Bronchial epithelial cell (primary cell): ENCODE measurements around the gene ISY1. TPM values are rescaled to one million over a fixed set of nuclear protein-coding genes. Genes with fewer than 3 reads are reported as not detected.
"Not testable (repeated sequence)": the region's sequence is repeated elsewhere in the genome, so short reads cannot be mapped to it uniquely, and the experiment has no call there.

Experiments used
- DNase-seq: peaks from one replicate; pipeline ENCODE4 v3.0.0-alpha.2; 2010; ENCODE audit warnings: low read depth
- FAIRE-seq: peaks from 2 replicates; lab custom pipeline; 2011; peaks lifted over from hg19 to GRCh38; lab: Jason Lieb, UNC
- H3K27me3 ChIP-seq: 2 replicates; pipeline ENCODE4 v1.5.1; 2011; ENCODE audit warnings: low read length; ENCODE audit not compliant: control insufficient read depth, insufficient read depth
- H3K36me3 ChIP-seq: 2 replicates; pipeline ENCODE4 v1.5.1; 2011; ENCODE audit warnings: low read length; ENCODE audit not compliant: control insufficient read depth, insufficient read depth
- H3K4me3 ChIP-seq: 2 replicates; pipeline ENCODE4 v1.5.1; 2011; ENCODE audit warnings: mild to moderate bottlenecking, low read depth, low read length, control low read depth
- CTCF ChIP-seq: IDR thresholded peaks from 2 replicates; pipeline ENCODE4 v1.5.1; 2011; ENCODE audit warnings: mild to moderate bottlenecking, moderate library complexity, low read length, control low read depth, inconsistent platforms; ENCODE audit not compliant: insufficient read depth, severe bottlenecking
- total RNA-seq: library from RNA; depleted of rRNA; stranded (reverse); fragments of >200 nt; gene quantifications from 2 replicates; pipeline ENCODE4 v1.2.1, GENCODE V29; 2014

The ISY1 gene
- total RNA-seq, 1 donor from 2014 or later, result 11.3 TPM

GRCh38 chr3:129095285-129095684 is 65.6 kb downstream of the ISY1 start:
- Histone ChIP-seq H3K36me3 (peaks cover 7% of the 10 kb centered on the region), H3K27me3 (no peaks in the 10 kb centered on the region), H3K4me3 (no peak overlapping the region)
- DNase-seq, result no peak
- no peak for FAIRE-seq
- TF ChIP-seq CTCF, result no peak

- not testable (repeated sequence) for H3K36me3 ChIP-seq, DNase-seq, H3K27me3 ChIP-seq, H3K4me3 ChIP-seq
- FAIRE-seq, result peak; percentile 96
Observed at GRCh38 chr3:129088312-129088711, 72.6 kb downstream of the ISY1 start.

- FAIRE-seq, H3K27me3 ChIP-seq: not testable (repeated sequence)
- DNase-seq, result peak; percentile 43
Observed at GRCh38 chr3:129087904-129088303, 73.0 kb downstream of the ISY1 start.

GRCh38 chr3:129087138-129087702 is 73.6 kb downstream of the ISY1 start:
- no peak for TF ChIP-seq CTCF
- peak; percentile 27 for DNase-seq
- H3K4me3 ChIP-seq, result no peak overlapping the region
- no peaks in the 10 kb centered on the region for H3K27me3 ChIP-seq
- FAIRE-seq, result no peak
- H3K36me3 ChIP-seq, result no peaks in the 10 kb centered on the region

More at GRCh38 chr3:129087904-129088303, 73.0 kb downstream of the ISY1 start:
- not testable (repeated sequence) for H3K36me3 ChIP-seq, H3K4me3 ChIP-seq

- TF ChIP-seq CTCF, result no peak
- DNase-seq, result no peak
- no peak for FAIRE-seq
- Histone ChIP-seq H3K27me3 (no peaks in the 10 kb centered on the region), H3K4me3 (no peak overlapping the region), H3K36me3 (no peaks in the 10 kb centered on the region)
Observed at GRCh38 chr3:129085818-129086217, 75.0 kb downstream of the ISY1 start.

GRCh38 chr3:129085165-129085715 is 75.6 kb downstream of the ISY1 start:
- FAIRE-seq, result no peak
- Histone ChIP-seq H3K27me3 (no peaks in the 10 kb centered on the region), H3K36me3 (no peaks in the 10 kb centered on the region), H3K4me3 (no peak overlapping the region)
- TF ChIP-seq CTCF, result no peak
- no peak for DNase-seq

GRCh38 chr3:129084501-129084900 is 76.4 kb downstream of the ISY1 start:
- H3K4me3 ChIP-seq, result no peak overlapping the region
- FAIRE-seq, result no peak
- no peak for TF ChIP-seq CTCF
- no peaks in the 10 kb centered on the region for H3K27me3 ChIP-seq
- DNase-seq, result no peak
- H3K36me3 ChIP-seq, result no peaks in the 10 kb centered on the region
